Spinal cord (tissue), 10 donors: Measurements from ENCODE around the gene LTBP1. TPM values are rescaled to one million over a fixed set of nuclear protein-coding genes. Genes with fewer than 3 reads are reported as not detected.
"Not testable (repeated sequence)": the region's sequence is repeated elsewhere in the genome, so short reads cannot be mapped to it uniquely, and the experiment has no call there.

Experiments
- DNase-seq, 6 donors: peaks; one replicate each; pipeline versions ENCODE4 v3.0.0 to v3.0.0-alpha.2; 2013 to 2015; ENCODE audit warnings: low spot score in 6 of 6, low read depth in 4 of 6
- H3K27ac ChIP-seq: one replicate; pipeline ENCODE4 v1.5.1; 2013; ENCODE audit warnings: low read depth, low read length, control low read depth
- H3K27me3 ChIP-seq: one replicate; pipeline ENCODE4 v1.6.1; 2013; ENCODE audit warnings: low read length; ENCODE audit not compliant: control insufficient read depth, insufficient read depth
- H3K36me3 ChIP-seq: one replicate; pipeline ENCODE4 v1.6.1; 2013; ENCODE audit warnings: low read length; ENCODE audit not compliant: control insufficient read depth, insufficient read depth
- H3K4me1 ChIP-seq: one replicate; pipeline ENCODE4 v1.6.1; 2013; ENCODE audit warnings: low read length; ENCODE audit not compliant: control insufficient read depth, insufficient read depth
- H3K4me3 ChIP-seq: one replicate; pipeline ENCODE4 v1.5.1; 2013; ENCODE audit warnings: low read depth, low read length, control low read depth
- H3K9me3 ChIP-seq: one replicate; pipeline ENCODE4 v1.6.1; 2013; ENCODE audit warnings: low read length; ENCODE audit not compliant: control insufficient read depth, insufficient read depth
- WGBS: methylation state at CpG from one replicate; pipeline ENCODE4 v1.1.5; 2013; ENCODE audit warnings: missing lambda C conversion rate; ENCODE audit not compliant: insufficient coverage; 5-methylcytosine and 5-hydroxymethylcytosine counted together
- polyA plus RNA-seq, 2 donors: library from polyadenylated mRNA; unstranded; fragments of 120-200 nt; gene quantifications; one replicate each; pipeline ENCODE4 v1.2.1, GENCODE V29; 2013; ENCODE audit not compliant: insufficient read length in 2 of 2
- total RNA-seq, 2 donors: library from RNA; depleted of rRNA in 1 of 2; stranded (reverse); fragments of 120-200 nt in 1 of 2; fragments of >200 nt in 1 of 2; gene quantifications; one replicate each; pipeline versions ENCODE4 v1.2.3 to v1.2.4, GENCODE V29; 2013 to 2014
- donor health status: healthy.

Gene LTBP1
- total and polyA plus RNA-seq, 4 donors: 22.7 to 83.0 (median 51.7) TPM

GRCh38 chr2:33437297-33437696 is 490.5 kb downstream of the LTBP1 start:
- no CpG with 5 or more reads among the region's 4 CpGs for WGBS
- H3K36me3 ChIP-seq: no peaks in the 10 kb centered on the region
- H3K27ac ChIP-seq: no peak overlapping the region
- no peaks in the 10 kb centered on the region for H3K9me3 ChIP-seq
- H3K4me3 ChIP-seq: no peak overlapping the region
- H3K27me3 ChIP-seq: no peaks in the 10 kb centered on the region
- DNase-seq: no peak
- peaks cover 6% of the 10 kb centered on the region for H3K4me1 ChIP-seq

- H3K4me3 ChIP-seq: no peak overlapping the region
- no peaks in the 10 kb centered on the region for H3K9me3 ChIP-seq
- DNase-seq: no peak
- H3K36me3 ChIP-seq: no peaks in the 10 kb centered on the region
- peaks cover 6% of the 10 kb centered on the region for H3K4me1 ChIP-seq
- no peak overlapping the region for H3K27ac ChIP-seq
- H3K27me3 ChIP-seq: no peaks in the 10 kb centered on the region
- 100% methylated on average over 1 of the region's 2 CpGs for WGBS
These were observed 491.1 kb downstream of the LTBP1 start for GRCh38 chr2:33437815-33438214.

GRCh38 chr2:33441235-33441810 is 494.6 kb downstream of the LTBP1 start:
- no peaks in the 10 kb centered on the region for H3K4me1 ChIP-seq
- no peak overlapping the region for H3K4me3 ChIP-seq
- no peaks in the 10 kb centered on the region for H3K27me3 ChIP-seq
- DNase-seq: peak in 5 of 6 donors; percentile 36 to 90 (median 47)
- no peaks in the 10 kb centered on the region for H3K36me3 ChIP-seq
- WGBS: no CpG with 5 or more reads among the region's 3 CpGs
- H3K27ac ChIP-seq: no peak overlapping the region
- H3K9me3 ChIP-seq: no peaks in the 10 kb centered on the region

GRCh38 chr2:33442052-33442451 is 495.3 kb downstream of the LTBP1 start:
- H3K27ac ChIP-seq: peak overlapping the region; percentile 19
- not testable (repeated sequence) for DNase-seq, H3K27me3 ChIP-seq, H3K4me1 ChIP-seq, H3K36me3 ChIP-seq, H3K4me3 ChIP-seq, H3K9me3 ChIP-seq
- WGBS: 96% methylated on average over 6 of the region's 9 CpGs

GRCh38 chr2:33442528-33443079 is 495.9 kb downstream of the LTBP1 start:
- no peaks in the 10 kb centered on the region for H3K9me3 ChIP-seq
- DNase-seq: peak in 2 of 6 donors; percentile 12 to 38
- no peaks in the 10 kb centered on the region for H3K27me3 ChIP-seq
- peak overlapping the region; percentile 2 for H3K27ac ChIP-seq
- no peaks in the 10 kb centered on the region for H3K4me1 ChIP-seq
- no peaks in the 10 kb centered on the region for H3K36me3 ChIP-seq
- H3K4me3 ChIP-seq: no peak overlapping the region
- WGBS: no CpG with 5 or more reads among the region's 6 CpGs

- WGBS: 100% methylated on average over 1 of the region's 3 CpGs
- H3K27me3 ChIP-seq: no peaks in the 10 kb centered on the region
- H3K9me3 ChIP-seq: no peaks in the 10 kb centered on the region
- H3K4me3 ChIP-seq: no peak overlapping the region
- H3K4me1 ChIP-seq: no peaks in the 10 kb centered on the region
- no peaks in the 10 kb centered on the region for H3K36me3 ChIP-seq
- no peak overlapping the region for H3K27ac ChIP-seq
- DNase-seq: no peak
These were observed 496.6 kb downstream of the LTBP1 start for GRCh38 chr2:33443274-33443829.

GRCh38 chr2:33444967-33445366 is 498.2 kb downstream of the LTBP1 start:
- no peak overlapping the region for H3K4me3 ChIP-seq

GRCh38 chr2:33448220-33448899 is 501.6 kb downstream of the LTBP1 start:
- Histone ChIP-seq H3K36me3 (no peaks in the 10 kb centered on the region), H3K9me3 (peaks cover 1% of the 10 kb centered on the region), H3K4me3 (no peak overlapping the region), H3K27me3 (no peaks in the 10 kb centered on the region), H3K27ac (no peak overlapping the region), H3K4me1 (no peaks in the 10 kb centered on the region)
- DNase-seq: no peak
- no CpG with 5 or more reads among the region's 2 CpGs for WGBS

More at GRCh38 chr2:33444967-33445366, 498.2 kb downstream of the LTBP1 start:
- H3K27me3 ChIP-seq: no peaks in the 10 kb centered on the region
- WGBS: 56% methylated on average over 1 of the region's 2 CpGs
- H3K36me3 ChIP-seq: no peaks in the 10 kb centered on the region
- H3K4me1 ChIP-seq: no peaks in the 10 kb centered on the region
- no peak overlapping the region for H3K27ac ChIP-seq
- H3K9me3 ChIP-seq: no peaks in the 10 kb centered on the region
- DNase-seq: no peak
